ENCODE data around the gene MTCH1. TPM values are rescaled to one million over a fixed set of nuclear protein-coding genes. Genes with fewer than 3 reads are reported as not detected.
"Not testable (repeated sequence)": the region's sequence is repeated elsewhere in the genome, so short reads cannot be mapped to it uniquely, and the experiment has no call there.

Gene MTCH1
- total and polyA plus RNA-seq, 4 donors, result 120 to 210 (median 157) TPM

- ATAC-seq (ENCODE audit: insufficient read depth, low FRiP score) (no peak), DNase-seq (no peak)
- no peak overlapping the region for H3K27ac ChIP-seq (ENCODE audit: low read depth in 1 of 2, low read length in 1 of 2)
- TF ChIP-seq CTCF (IDR thresholded peaks at IDR 0.05; ENCODE audit: control extremely low read depth, extremely low read depth), result no peak
- no peaks in the 10 kb centered on the region for H3K27me3 ChIP-seq (ENCODE audit: control insufficient read depth in 3 of 3, insufficient read depth in 3 of 3, low read length in 2 of 3)
- no peaks in the 10 kb centered on the region for H3K4me1 ChIP-seq (ENCODE audit: control insufficient read depth in 5 of 5, insufficient read depth in 5 of 5, low read length in 5 of 5)
- no peaks in the 10 kb centered on the region for H3K9me3 ChIP-seq (ENCODE audit: control insufficient read depth in 4 of 4, insufficient read depth in 3 of 4, low read length in 3 of 4)
- 88 to 91% methylated on average over 4 of the region's 4 CpGs for WGBS, 2 donors
- H3K9ac ChIP-seq (ENCODE audit: insufficient read depth in 1 of 2, low read length in 2 of 2), result no peak overlapping the region
- no peak overlapping the region for H3K4me3 ChIP-seq
- H3K36me3 ChIP-seq (ENCODE audit: control insufficient read depth in 4 of 4, insufficient read depth in 4 of 4, low read length in 4 of 4), result no peaks in the 10 kb centered on the region
Observed at GRCh38 chr6:36946526-36946925, 39.5 kb downstream of the MTCH1 start.

- Histone ChIP-seq H3K27ac (ENCODE audit: low read depth in 1 of 2, low read length in 1 of 2) (no peak overlapping the region), H3K27me3 (ENCODE audit: control insufficient read depth in 3 of 3, insufficient read depth in 3 of 3, low read length in 2 of 3) (no peaks in the 10 kb centered on the region), H3K4me1 (ENCODE audit: control insufficient read depth in 5 of 5, insufficient read depth in 5 of 5, low read length in 5 of 5) (no peaks in the 10 kb centered on the region), H3K9ac (ENCODE audit: insufficient read depth in 1 of 2, low read length in 2 of 2) (no peak overlapping the region), H3K36me3 (ENCODE audit: control insufficient read depth in 4 of 4, insufficient read depth in 4 of 4, low read length in 4 of 4) (no peaks in the 10 kb centered on the region), H3K4me3 (no peak overlapping the region), H3K9me3 (ENCODE audit: control insufficient read depth in 4 of 4, insufficient read depth in 3 of 4, low read length in 3 of 4) (no peaks in the 10 kb centered on the region)
- 84 to 89% methylated on average over 4 of the region's 4 CpGs for WGBS, 2 donors
- ATAC-seq (ENCODE audit: insufficient read depth, low FRiP score), result no peak
- DNase-seq, result no peak
- no peak for TF ChIP-seq CTCF (IDR thresholded peaks at IDR 0.05; ENCODE audit: control extremely low read depth, extremely low read depth)
Observed at GRCh38 chr6:36945301-36945700, 40.7 kb downstream of the MTCH1 start.

GRCh38 chr6:36944650-36945049 is 41.3 kb downstream of the MTCH1 start:
- Histone ChIP-seq H3K4me3 (no peak overlapping the region), H3K4me1 (ENCODE audit: control insufficient read depth in 5 of 5, insufficient read depth in 5 of 5, low read length in 5 of 5) (no peaks in the 10 kb centered on the region), H3K9ac (ENCODE audit: insufficient read depth in 1 of 2, low read length in 2 of 2) (no peak overlapping the region), H3K27me3 (ENCODE audit: control insufficient read depth in 3 of 3, insufficient read depth in 3 of 3, low read length in 2 of 3) (no peaks in the 10 kb centered on the region), H3K36me3 (ENCODE audit: control insufficient read depth in 4 of 4, insufficient read depth in 4 of 4, low read length in 4 of 4) (no peaks in the 10 kb centered on the region), H3K27ac (ENCODE audit: low read depth in 1 of 2, low read length in 1 of 2) (no peak overlapping the region), H3K9me3 (ENCODE audit: control insufficient read depth in 4 of 4, insufficient read depth in 3 of 4, low read length in 3 of 4) (no peaks in the 10 kb centered on the region)
- ATAC-seq (ENCODE audit: insufficient read depth, low FRiP score) (no peak), DNase-seq (no peak)
- TF ChIP-seq CTCF (IDR thresholded peaks at IDR 0.05; ENCODE audit: control extremely low read depth, extremely low read depth), result no peak
- WGBS, 2 donors, result 72 to 86% methylated on average over 5 of the region's 5 CpGs

GRCh38 chr6:36942329-36942728 is 43.7 kb downstream of the MTCH1 start:
- not testable (repeated sequence) for H3K4me1 ChIP-seq (ENCODE audit: control insufficient read depth in 5 of 5, insufficient read depth in 5 of 5, low read length in 5 of 5); H3K4me3 ChIP-seq; H3K9me3 ChIP-seq (ENCODE audit: control insufficient read depth in 4 of 4, insufficient read depth in 3 of 4, low read length in 3 of 4); H3K27me3 ChIP-seq (ENCODE audit: control insufficient read depth in 3 of 3, insufficient read depth in 3 of 3, low read length in 2 of 3); H3K9ac ChIP-seq (ENCODE audit: insufficient read depth in 1 of 2, low read length in 2 of 2); DNase-seq; H3K36me3 ChIP-seq (ENCODE audit: control insufficient read depth in 4 of 4, insufficient read depth in 4 of 4, low read length in 4 of 4); ATAC-seq (ENCODE audit: insufficient read depth, low FRiP score); H3K27ac ChIP-seq (ENCODE audit: low read depth in 1 of 2, low read length in 1 of 2)
- WGBS, 2 donors, result 78% methylated on average over 1 of the region's 2 CpGs; no CpG with 5 or more reads in 1 of the 2 donors

- not testable (repeated sequence) for ATAC-seq (ENCODE audit: insufficient read depth, low FRiP score); H3K9me3 ChIP-seq (ENCODE audit: control insufficient read depth in 4 of 4, insufficient read depth in 3 of 4, low read length in 3 of 4); H3K9ac ChIP-seq (ENCODE audit: insufficient read depth in 1 of 2, low read length in 2 of 2); H3K4me1 ChIP-seq (ENCODE audit: control insufficient read depth in 5 of 5, insufficient read depth in 5 of 5, low read length in 5 of 5); H3K36me3 ChIP-seq (ENCODE audit: control insufficient read depth in 4 of 4, insufficient read depth in 4 of 4, low read length in 4 of 4); H3K27ac ChIP-seq (ENCODE audit: low read depth in 1 of 2, low read length in 1 of 2); DNase-seq; H3K27me3 ChIP-seq (ENCODE audit: control insufficient read depth in 3 of 3, insufficient read depth in 3 of 3, low read length in 2 of 3); H3K4me3 ChIP-seq
- 95 to 98% methylated on average over 13 to 40 of the region's 40 CpGs for WGBS, 2 donors
Observed at GRCh38 chr6:36941561-36941960, 44.4 kb downstream of the MTCH1 start.
